Measurements from ENCODE around the gene SLC9A4.
"Not testable (repeated sequence)": the region's sequence is repeated elsewhere in the genome, so short reads cannot be mapped to it uniquely, and the experiment has no call there.

SLC9A4 gene

DNA sequence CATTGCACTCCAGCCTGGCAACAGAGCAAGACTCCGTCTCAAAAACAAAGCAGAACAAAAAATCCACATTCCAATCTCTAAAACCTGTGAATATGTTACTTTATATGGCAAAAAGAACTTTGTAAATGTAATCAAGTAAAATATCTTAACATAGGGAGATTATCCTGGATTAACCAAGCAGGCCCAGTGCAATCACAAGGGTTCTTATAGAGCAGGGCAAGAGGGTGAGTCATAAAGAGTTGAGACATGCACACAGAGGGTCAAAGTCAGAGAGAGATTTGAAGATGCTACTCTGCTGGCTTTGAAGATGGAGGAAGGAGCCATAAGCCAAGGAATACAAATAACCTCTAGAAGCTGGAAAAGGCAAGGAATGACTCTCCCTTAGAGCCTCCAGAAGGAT lies 85.4 kb downstream of the SLC9A4 start:
- no peak for DNase-seq

DNA sequence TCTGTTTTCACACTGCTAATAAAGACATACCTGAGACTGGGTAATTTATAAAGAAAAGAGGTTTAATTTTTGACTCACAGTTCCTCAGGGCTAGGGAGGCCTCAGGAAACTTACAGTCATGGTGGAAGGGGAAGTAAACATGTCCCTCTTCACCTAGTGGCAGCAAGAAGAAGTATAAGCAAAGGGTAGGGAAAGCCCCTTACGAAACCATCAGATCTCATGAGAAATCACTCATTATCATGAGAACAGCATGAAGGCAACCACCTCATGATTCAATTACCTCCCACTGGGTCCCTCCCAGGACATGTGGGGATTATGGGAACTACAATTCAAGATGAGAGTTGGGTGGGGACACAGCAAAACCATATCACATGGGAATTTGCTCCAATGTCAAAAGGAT lies 89.5 kb downstream of the SLC9A4 start:
- not testable (repeated sequence) for DNase-seq

- no peak for DNase-seq
Measured at GRCh38 chr2:102575888-102576287, 102.9 kb downstream of the SLC9A4 start.

GRCh38 chr2:102578376-102578775 lies 105.3 kb downstream of the SLC9A4 start:
- DNase-seq: no peak

- no peak for DNase-seq
Measured at GRCh38 chr2:102581911-102582310, 108.9 kb downstream of the SLC9A4 start.

- no peak for DNase-seq
Measured at GRCh38 chr2:102582845-102583244, 109.8 kb downstream of the SLC9A4 start.

Data from hippocampal formation (tissue), 2 donors.